ENCODE results near the gene MAPK8.
"Not testable (repeated sequence)": the region's sequence is repeated elsewhere in the genome, so short reads cannot be mapped to it uniquely, and the experiment has no call there.

Gene MAPK8

DNA sequence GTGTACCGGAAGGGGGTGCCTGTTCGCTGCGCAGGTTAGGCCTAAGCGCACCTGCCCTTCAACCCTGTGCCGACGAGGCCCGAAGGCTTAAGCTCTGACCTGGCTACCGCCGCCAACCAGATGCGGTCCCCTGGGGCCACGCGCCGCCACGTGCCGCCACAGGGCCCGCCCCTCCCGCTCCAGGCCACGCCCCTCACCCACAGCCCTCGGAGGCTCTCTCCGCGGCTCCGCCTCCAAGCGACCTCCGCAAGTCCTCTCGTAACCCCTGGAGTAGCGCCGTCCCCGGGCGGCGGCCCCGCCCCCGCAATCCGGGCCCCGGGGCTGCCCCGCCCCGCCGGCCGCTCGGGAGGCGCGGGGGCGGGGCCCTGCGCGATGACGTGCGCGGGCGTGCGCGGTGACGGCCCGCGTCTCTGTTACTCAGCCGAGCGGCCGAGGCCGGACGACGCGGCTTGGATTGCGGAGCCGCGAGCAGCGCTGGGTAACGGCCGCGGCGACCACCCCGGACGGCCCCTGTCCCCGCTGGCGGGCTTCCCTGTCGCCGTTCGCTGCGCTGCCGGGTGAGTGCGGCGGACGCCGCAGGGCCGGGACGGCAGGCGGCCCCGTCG lies at the start of gene MAPK8:
TSS of gene MAPK8 (plus strand) at position 413 of the 605 bp plus-strand sequence. CDS start 94,984 bp downstream, outside the sequence.
- DNase-seq = peak; percentile 89 to 92

GRCh38 chr10:48257407-48257961 lies 49.0 kb upstream of the MAPK8 start:
- no peak for DNase-seq

GRCh38 chr10:48258105-48258504 lies 48.4 kb upstream of the MAPK8 start:
- DNase-seq = no peak

- DNase-seq = no peak
Observed at GRCh38 chr10:48266528-48266927, 39.9 kb upstream of the MAPK8 start.

GRCh38 chr10:48271047-48271730 lies 35.3 kb upstream of the MAPK8 start:
- DNase-seq = no peak

DNA sequence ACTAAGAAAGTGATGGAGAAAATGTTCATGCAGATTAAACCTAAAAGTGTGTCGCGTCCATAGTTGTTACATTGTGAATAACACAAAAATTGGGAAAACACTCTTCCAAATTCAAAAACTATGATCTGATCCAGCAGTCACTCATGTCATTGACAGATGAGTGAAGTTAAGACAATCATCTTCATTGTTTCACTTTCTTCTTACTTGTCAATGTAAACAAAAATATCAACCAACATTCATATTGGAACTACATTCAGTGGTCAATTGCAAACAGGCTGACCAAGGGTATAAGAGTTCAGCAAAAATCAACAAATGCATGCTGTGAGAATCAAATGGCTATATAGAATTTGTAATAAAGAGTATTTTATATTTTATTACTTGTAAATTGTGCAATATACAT lies 33.8 kb upstream of the MAPK8 start:
- DNase-seq = no peak

GRCh38 chr10:48273741-48274140 lies 32.7 kb upstream of the MAPK8 start:
- DNase-seq = no peak

GRCh38 chr10:48274636-48275035 lies 31.8 kb upstream of the MAPK8 start, which contains the start of gene FRMPD2:
TSS of gene FRMPD2 (minus strand) at chr10:48274696. CDS start at chr10:48274567, 129 bp downstream.
- no peak for DNase-seq

DNA sequence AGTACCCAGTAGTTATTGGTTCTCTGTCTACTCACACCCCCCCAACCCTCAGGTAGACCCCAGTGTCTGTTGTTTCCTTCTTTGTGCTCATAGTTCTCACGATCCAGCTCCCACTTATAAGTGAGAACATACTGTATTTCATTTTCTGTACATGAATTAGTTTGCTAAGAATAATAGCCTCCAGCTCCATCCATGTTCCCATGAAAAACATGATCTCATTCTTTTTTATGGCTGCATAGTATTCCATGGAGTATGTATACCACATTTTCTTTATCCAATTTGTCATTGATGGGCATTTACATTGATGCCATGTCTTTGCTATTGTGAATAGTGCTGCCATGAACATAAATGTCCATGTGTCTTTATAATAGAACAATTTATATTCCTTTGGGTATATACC lies 29.4 kb upstream of the MAPK8 start:
- no peak for DNase-seq

DNA sequence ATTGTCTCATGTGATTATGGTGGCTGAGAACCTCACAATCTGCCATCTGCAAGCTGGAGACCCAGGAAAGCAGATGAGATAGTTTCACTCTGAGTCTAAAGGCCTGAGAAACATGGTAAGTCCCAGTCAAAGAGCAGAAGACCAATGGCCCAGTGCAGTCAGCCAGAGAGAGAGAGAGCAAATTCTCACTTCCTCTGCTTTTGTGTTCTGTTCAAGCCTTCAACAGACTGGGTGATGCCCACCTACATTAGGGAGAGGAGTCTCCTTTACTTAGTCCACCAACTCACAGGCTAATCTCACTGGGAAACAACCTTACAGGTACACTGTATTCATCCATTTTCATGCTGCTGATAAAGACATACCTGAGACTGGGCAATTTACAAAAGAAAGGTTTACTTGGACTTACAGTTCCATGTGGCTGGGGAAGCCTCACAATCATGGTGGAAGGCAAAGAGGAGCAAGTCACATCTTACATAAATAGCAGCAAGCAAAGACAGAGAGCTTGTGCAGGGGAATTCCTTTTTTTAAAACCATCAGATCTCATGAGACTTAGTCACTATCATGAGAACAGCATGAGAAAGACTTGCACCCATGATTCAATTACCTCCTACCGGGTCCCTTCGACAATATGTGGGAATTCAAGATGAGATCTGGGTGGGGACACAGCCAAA lies 27.3 kb upstream of the MAPK8 start:
- DNase-seq = no peak

- not testable (repeated sequence) for DNase-seq
Observed at GRCh38 chr10:48281697-48282096, 24.8 kb upstream of the MAPK8 start.

DNA sequence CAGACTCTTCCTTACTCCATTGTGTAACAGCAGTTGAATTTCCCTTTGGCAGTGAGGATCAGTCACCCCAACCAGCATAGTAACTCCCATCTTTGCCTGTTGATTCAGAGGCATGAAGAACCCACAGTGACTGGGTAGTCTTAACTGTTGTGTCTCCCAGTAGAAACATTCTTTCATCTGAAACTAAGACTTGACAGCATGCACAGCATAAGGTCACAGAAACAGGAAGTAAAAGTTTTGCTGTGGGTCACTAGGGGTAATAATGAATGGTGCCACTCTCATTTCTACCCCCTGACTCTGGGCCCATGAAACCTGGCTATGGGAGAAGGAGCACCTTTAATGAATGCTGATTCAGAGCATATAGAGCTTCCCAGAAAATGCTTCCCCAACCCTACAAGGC lies 23.6 kb upstream of the MAPK8 start:
- no peak for DNase-seq

GRCh38 chr10:48284002-48284546 lies 22.4 kb upstream of the MAPK8 start:
- DNase-seq = no peak

GRCh38 chr10:48284811-48285210 lies 21.7 kb upstream of the MAPK8 start:
- DNase-seq = no peak

- DNase-seq = no peak
Observed at GRCh38 chr10:48285710-48286109, 20.8 kb upstream of the MAPK8 start.

- DNase-seq = no peak
Observed at GRCh38 chr10:48286356-48286755, 20.1 kb upstream of the MAPK8 start.

GRCh38 chr10:48287417-48288391 lies 18.8 kb upstream of the MAPK8 start:
- DNase-seq = no peak

DNA sequence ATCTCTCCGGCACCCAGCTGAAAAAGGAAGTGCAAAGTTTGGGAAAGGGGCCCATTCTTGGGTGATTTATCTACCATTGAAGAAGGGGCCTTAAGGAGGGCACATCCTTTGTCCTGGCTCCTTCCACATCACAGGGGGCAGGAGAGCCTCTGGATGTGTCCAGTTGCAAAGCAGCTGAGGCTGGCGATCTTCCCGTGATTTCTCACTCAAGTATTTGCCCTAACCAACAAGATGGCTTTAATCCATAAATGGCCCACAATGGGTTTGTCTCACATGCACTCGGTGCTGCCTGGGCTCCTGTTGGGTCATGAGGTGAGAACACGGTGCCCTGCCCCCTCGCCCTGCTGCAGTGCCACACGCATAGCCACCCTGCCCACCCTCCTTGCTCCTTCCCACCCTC lies 17.8 kb upstream of the MAPK8 start:
- no peak for DNase-seq

GRCh38 chr10:48289501-48290238 lies 16.8 kb upstream of the MAPK8 start:
- DNase-seq = peak; percentile 17 to 28

DNA sequence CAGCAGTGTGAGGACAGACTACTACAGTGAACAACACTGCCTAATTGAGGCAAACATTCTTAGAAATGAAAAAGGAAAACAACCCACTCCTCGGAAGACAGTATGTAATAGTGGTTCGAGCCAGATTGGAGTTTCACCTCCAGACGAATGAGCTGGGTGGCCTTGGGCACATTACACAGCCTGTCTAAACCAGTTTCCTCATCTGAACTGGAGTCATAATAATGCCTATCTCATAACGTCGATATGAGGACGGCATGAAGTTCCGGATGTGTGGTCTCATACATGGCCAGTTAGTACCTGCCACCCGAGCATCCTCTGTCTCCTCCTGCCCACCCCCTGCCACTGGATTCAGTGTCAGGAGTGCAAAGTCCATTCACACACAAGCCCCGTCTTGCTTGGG lies 16.2 kb upstream of the MAPK8 start:
- no peak for DNase-seq

- DNase-seq = no peak
Observed at GRCh38 chr10:48291190-48291589, 15.3 kb upstream of the MAPK8 start.

GRCh38 chr10:48292616-48293015 lies 13.9 kb upstream of the MAPK8 start:
- DNase-seq = no peak

Data from activated CD4-positive, alpha-beta T cell treated with anti-CD3 and anti-CD28 coated beads, Interleukin-2, amount 50 U/mL, for 4 hours (primary cell).